C4-2B (cell line): ENCODE data around the gene GRB7.

ENCODE experiments used
- H3K27ac ChIP-seq: fragments of 450-650 bp; 2 replicates; pipeline ENCODE4 v1.5.1; 2017
- CTCF ChIP-seq: fragments of 450-650 bp; conservative IDR thresholded peaks from 2 replicates; pipeline ENCODE4 v1.5.1; 2017; ENCODE audit warnings: mild to moderate bottlenecking
- ZFX ChIP-seq: fragments of 450-650 bp; IDR thresholded peaks from 2 replicates; pipeline ENCODE4 v1.6.1; 2017

The GRB7 gene

GRCh38 chr17:39787743-39788484 lies 50.2 kb downstream of the GRB7 start:
- H3K27ac ChIP-seq, result no peak overlapping the region
- TF ChIP-seq CTCF, result no peak
- no peak for TF ChIP-seq ZFX

- no peak for TF ChIP-seq ZFX
- TF ChIP-seq CTCF, result no peak
These were observed 53.6 kb downstream of the GRB7 start for GRCh38 chr17:39791111-39791992.

GRCh38 chr17:39792526-39793221 lies 54.9 kb downstream of the GRB7 start:
- TF ChIP-seq ZFX (no peak), CTCF (no peak)
- no peak overlapping the region for H3K27ac ChIP-seq

More at GRCh38 chr17:39791111-39791992, 53.6 kb downstream of the GRB7 start:
- no peak overlapping the region for H3K27ac ChIP-seq

- TF ChIP-seq CTCF (no peak), ZFX (no peak)
- H3K27ac ChIP-seq, result no peak overlapping the region
These were observed 55.6 kb downstream of the GRB7 start for GRCh38 chr17:39793301-39793872.

GRCh38 chr17:39794249-39794970 lies 56.7 kb downstream of the GRB7 start:
- TF ChIP-seq CTCF (no peak), ZFX (no peak)
- H3K27ac ChIP-seq, result no peak overlapping the region
